Neural crest cell (in vitro differentiated cells): Measurements from ENCODE around the gene SPAG6. TPM values are rescaled to one million over a fixed set of nuclear protein-coding genes. Genes with fewer than 3 reads are reported as not detected.

Experiments used
- DNase-seq: peaks from one replicate; pipeline ENCODE4 v3.0.0; 2021; ENCODE audit warnings: low read depth, mixed read lengths, low spot score
- H3K27ac Mint-ChIP-seq: one replicate; pipeline ENCODE4 v1.8.0; 2021; ENCODE audit warnings: mild to moderate bottlenecking, mixed read lengths; ENCODE audit not compliant: unreplicated experiment
- H3K27me3 Mint-ChIP-seq: 2 replicates; pipeline ENCODE4 v1.8.0; 2021; ENCODE audit warnings: low read depth, mild to moderate bottlenecking, mixed read lengths
- H3K36me3 Mint-ChIP-seq: 2 replicates; pipeline ENCODE4 v1.8.0; 2021; ENCODE audit warnings: low read depth, mild to moderate bottlenecking, mixed read lengths
- H3K4me1 Mint-ChIP-seq: 2 replicates; pipeline ENCODE4 v1.8.0; 2021; ENCODE audit warnings: mixed read lengths
- H3K4me3 Mint-ChIP-seq: one replicate; pipeline ENCODE4 v1.8.0; 2021; ENCODE audit warnings: mild to moderate bottlenecking, mixed read lengths
- H3K9me3 Mint-ChIP-seq: 2 replicates; pipeline ENCODE4 v1.8.0; 2021; ENCODE audit warnings: mixed read lengths
- CTCF ChIP-seq: fragments of 200-600 bp; sonication (generic); conservative IDR thresholded peaks from 2 replicates; pipeline ENCODE4 v1.5.0; 2021; ENCODE audit warnings: antibody characterized with exemption, mild to moderate bottlenecking
- total RNA-seq: library from RNA; stranded (reverse); gene quantifications from 2 replicates; pipeline ENCODE4 v1.2.1, GENCODE V29; 2021

SPAG6 gene
- total RNA-seq, 1 donor from 2014 or later: 1.6 TPM

- Mint-ChIP-seq H3K9me3 (no peaks in the 10 kb centered on the region), H3K27me3 (peaks cover 61% of the 10 kb centered on the region), H3K4me3 (peak within 1 kb of the TSS; percentile 94), H3K36me3 (peaks cover 4% of the 10 kb centered on the region), H3K4me1 (peaks cover 35% of the 10 kb centered on the region), H3K27ac (peak within 1 kb of the TSS; percentile 93)
- peak; percentile 82 for DNase-seq
- no peak for TF ChIP-seq CTCF
These were observed 28.8 kb upstream of the SPAG6 start, which contains the start of gene COMMD3 for GRCh38 chr10:22316286-22317075. TSS of gene COMMD3 (plus strand) at chr10:22316388. CDS start at chr10:22316418, 30 bp downstream.

GRCh38 chr10:22317076-22317370, 28.3 kb upstream of the SPAG6 start:
- DNase-seq: no peak
- H3K36me3 Mint-ChIP-seq: peaks cover 4% of the 10 kb centered on the region
- peak overlapping the region; percentile 45 for H3K27ac Mint-ChIP-seq
- peaks cover 35% of the 10 kb centered on the region for H3K4me1 Mint-ChIP-seq
- TF ChIP-seq CTCF: no peak
- H3K9me3 Mint-ChIP-seq: no peaks in the 10 kb centered on the region
- peak overlapping the region; percentile 93 for H3K4me3 Mint-ChIP-seq
- peaks cover 64% of the 10 kb centered on the region for H3K27me3 Mint-ChIP-seq

- DNase-seq: no peak
- H3K4me3 Mint-ChIP-seq: peak overlapping the region; percentile 47
- H3K27me3 Mint-ChIP-seq: peaks cover 73% of the 10 kb centered on the region
- no peaks in the 10 kb centered on the region for H3K9me3 Mint-ChIP-seq
- H3K36me3 Mint-ChIP-seq: peaks cover 9% of the 10 kb centered on the region
- peaks cover 43% of the 10 kb centered on the region for H3K4me1 Mint-ChIP-seq
- H3K27ac Mint-ChIP-seq: no peak overlapping the region
- no peak for TF ChIP-seq CTCF
These were observed 27.3 kb upstream of the SPAG6 start for GRCh38 chr10:22317771-22318565.

GRCh38 chr10:22318772-22319171, 26.5 kb upstream of the SPAG6 start:
- Mint-ChIP-seq H3K36me3 (peaks cover 9% of the 10 kb centered on the region), H3K9me3 (no peaks in the 10 kb centered on the region), H3K4me3 (peak overlapping the region; percentile 93), H3K27me3 (peaks cover 81% of the 10 kb centered on the region), H3K27ac (no peak overlapping the region), H3K4me1 (peaks cover 51% of the 10 kb centered on the region)
- DNase-seq: no peak
- no peak for TF ChIP-seq CTCF

GRCh38 chr10:22319547-22319979, 25.7 kb upstream of the SPAG6 start:
- H3K36me3 Mint-ChIP-seq: peaks cover 9% of the 10 kb centered on the region
- H3K4me1 Mint-ChIP-seq: peaks cover 58% of the 10 kb centered on the region
- H3K4me3 Mint-ChIP-seq: peak overlapping the region; percentile 93
- peaks cover 83% of the 10 kb centered on the region for H3K27me3 Mint-ChIP-seq
- no peaks in the 10 kb centered on the region for H3K9me3 Mint-ChIP-seq
- no peak overlapping the region for H3K27ac Mint-ChIP-seq
- DNase-seq: no peak
- no peak for TF ChIP-seq CTCF
